GM21576 (cell line): ENCODE results near the gene IRX5.

Experiments
- ATAC-seq: cut with Tn5 transposase; IDR thresholded peaks from one replicate; pipeline ENCODE4 v1.9.1; 2021; ENCODE audit warnings: mild to moderate bottlenecking, moderate library complexity; ENCODE audit not compliant: unreplicated experiment

Gene IRX5

GRCh38 chr16:54930005-54930868 lies at the start of gene IRX5:
IRX5 (plus strand) TSS chr16:54930865; CDS start chr16:54931199, 334 bp downstream.
- no peak for ATAC-seq

DNA sequence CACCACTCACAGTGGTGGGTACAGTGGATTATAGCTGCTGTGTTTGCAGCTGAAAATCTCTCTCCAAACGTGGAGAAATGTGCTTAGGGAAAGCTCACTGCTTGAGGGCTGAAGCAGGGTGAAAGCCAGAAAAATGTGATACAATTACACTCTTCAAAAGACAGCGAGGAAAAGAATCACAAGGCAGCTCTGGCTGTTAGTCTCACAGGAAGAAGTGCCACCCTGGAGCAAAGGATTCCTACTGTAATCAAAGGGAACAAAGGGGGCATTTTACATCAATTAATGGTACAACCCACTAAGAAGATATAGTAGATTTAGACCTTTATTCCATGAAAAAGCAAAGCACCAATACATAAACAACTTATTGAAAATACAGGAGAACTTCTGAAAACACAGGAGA lies 48.1 kb upstream of the IRX5 start:
- ATAC-seq, result no peak

GRCh38 chr16:54883358-54883757 lies 47.3 kb upstream of the IRX5 start:
- ATAC-seq, result no peak

GRCh38 chr16:54886078-54886477 lies 44.6 kb upstream of the IRX5 start:
- ATAC-seq, result no peak

DNA sequence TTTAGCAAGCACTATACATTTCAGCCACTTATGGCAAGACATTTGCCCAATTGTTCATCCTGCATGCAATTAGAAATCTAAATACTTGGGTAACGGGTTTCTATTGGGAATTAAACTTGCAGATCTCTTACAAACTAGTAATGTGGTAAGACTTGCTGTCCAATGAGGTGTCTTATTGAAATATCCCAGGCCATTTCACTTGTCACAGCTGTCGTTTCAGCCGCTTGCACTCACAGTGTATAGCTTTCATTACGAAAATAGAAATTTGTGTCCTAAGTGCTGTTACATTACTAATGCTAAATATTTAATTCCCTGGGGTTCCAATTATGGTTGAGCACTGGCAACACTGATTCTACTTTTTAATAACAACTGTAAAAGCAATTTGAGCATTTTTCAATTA lies 40.3 kb upstream of the IRX5 start:
- no peak for ATAC-seq

- ATAC-seq, result no peak
Observed at GRCh38 chr16:54891346-54891745, 39.3 kb upstream of the IRX5 start.

- no peak for ATAC-seq
Observed at GRCh38 chr16:54892981-54893380, 37.7 kb upstream of the IRX5 start.

- ATAC-seq, result no peak
Observed at GRCh38 chr16:54897930-54898329, 32.7 kb upstream of the IRX5 start.

DNA sequence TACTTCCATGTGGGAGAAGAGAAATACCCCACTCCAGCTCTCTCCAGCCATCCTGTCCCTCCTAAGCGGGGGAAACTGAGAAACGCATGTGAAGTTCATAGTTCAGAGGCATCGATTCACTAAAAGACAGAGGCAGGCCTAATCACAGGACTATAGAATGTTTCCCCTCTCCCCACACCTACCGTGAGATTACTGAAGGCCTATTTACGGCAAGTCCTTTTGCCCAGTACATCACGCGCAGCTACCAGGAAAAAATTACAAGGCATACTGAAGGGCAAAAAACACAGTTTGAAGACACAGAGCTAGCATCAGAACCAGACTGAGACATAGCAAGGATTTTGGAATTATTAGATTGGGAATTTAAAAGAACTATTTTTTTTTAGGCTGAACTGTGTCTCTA lies 29.1 kb upstream of the IRX5 start:
- no peak for ATAC-seq

DNA sequence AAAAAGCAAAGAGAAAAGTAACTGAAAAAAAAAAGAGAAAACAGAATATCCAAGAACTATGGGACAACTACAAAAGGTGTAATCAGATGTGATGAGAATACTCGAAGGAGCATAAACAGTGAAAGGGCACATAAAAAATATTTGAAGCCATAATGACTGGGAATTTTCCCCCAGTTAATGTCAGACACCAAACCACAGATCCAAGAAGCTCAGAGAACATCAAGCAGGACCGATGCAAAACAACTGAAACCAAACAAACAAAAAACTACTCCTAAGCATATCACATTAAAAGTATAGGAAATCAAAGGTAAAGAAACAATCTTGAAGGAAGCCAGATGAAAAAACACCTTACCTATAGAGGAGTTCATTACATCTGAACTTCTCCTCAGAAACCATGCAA lies 27.6 kb upstream of the IRX5 start:
- no peak for ATAC-seq

- no peak for ATAC-seq
Observed at GRCh38 chr16:54911079-54911478, 19.6 kb upstream of the IRX5 start.

DNA sequence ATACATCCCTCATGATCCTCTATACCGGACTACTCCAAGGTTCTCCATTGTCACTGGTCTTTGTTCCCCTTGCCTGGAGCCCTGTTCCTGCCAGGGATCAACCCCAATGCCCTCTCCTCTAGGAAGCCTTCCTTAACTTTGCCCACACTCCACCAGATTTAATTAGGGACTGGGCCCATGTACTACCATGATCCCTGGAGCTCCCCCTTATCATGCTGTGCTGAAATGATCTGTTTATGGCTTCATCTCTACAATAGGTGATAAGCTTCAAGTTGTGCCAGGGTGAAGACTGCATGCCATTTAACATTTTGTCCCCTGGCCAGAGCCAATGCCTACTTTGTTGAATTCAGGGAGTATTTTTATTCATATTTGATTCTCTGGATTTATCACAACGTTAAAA lies 17.9 kb upstream of the IRX5 start:
- no peak for ATAC-seq

DNA sequence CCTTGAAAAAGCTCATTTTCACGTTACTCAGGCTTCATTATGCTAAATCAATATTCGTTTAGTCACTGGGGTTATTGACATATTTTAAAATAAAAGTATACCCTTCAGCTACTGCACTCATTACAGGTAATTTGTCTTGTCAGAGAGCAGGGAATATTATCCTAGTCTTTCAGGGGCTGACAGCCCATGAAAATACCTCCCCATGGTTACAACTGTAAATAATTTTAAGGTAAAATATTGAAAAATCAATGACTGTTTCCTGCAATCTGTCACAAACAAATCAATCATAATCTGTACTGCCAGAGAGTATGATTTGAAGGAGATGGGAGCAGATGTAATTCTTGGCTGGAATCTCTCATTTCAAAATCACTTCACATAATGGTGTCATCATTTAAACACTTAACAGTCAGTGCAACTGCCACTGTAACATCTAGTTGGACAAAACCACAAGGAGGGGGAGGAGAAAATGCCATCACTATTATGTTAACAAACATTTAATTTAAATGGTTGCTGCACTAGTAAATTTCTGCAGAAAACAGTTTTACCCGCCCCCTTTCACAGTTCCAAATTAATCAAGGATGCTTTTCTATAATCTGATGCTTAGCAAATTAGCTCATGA lies 9.3 kb upstream of the IRX5 start:
- no peak for ATAC-seq

- no peak for ATAC-seq
Observed at GRCh38 chr16:54923055-54923473, 7.6 kb upstream of the IRX5 start.

DNA sequence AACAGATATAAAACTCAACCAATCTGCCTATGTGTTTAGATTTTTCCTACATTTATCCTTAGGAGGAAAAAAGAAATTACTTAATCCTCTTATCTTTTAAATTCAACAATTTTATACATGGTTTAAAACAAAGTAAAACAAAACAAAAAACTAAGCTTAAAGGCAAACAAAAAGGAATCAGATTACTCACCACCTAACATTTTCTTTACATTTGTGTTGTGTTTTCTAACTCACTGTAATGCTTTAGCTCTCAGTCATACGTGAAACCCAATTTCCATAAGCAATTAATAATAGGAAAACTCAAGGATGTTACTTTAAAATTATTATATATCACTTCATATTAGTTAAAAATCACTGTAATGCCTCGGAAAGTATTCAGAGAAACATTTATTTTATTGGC lies 6.7 kb upstream of the IRX5 start:
- no peak for ATAC-seq

DNA sequence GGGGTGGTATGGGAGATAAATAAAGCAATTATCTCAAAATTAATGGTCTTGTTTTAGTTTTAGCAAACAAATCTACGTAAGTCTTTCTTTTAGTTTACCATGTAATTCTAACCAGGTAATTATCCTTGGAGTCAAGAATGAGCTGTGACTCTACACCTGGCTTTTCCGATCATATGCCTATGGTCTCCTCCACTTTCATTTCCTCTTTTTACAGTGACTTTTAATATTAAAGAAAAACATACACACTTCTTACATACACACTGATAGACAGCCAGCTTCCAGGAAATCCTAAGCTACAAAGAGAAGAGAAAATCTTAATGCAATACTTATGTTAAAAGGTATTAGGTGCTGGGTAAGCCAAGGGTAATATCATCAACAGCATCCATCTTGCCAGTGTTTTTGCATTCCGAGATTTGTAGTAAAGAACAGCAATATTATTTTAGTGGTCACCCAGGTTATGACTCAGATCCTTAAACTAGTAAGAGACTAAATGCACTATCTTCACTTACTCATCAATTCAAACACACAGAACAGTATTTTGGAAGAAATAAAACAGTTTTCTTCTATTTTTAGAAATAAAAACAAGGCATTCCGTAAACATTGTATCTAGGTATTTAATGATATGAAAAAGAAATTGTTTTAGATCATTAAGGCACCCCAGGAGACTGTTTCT lies 4.4 kb upstream of the IRX5 start:
- ATAC-seq, result no peak

GRCh38 chr16:54927125-54928015 lies 3.3 kb upstream of the IRX5 start:
- no peak for ATAC-seq

DNA sequence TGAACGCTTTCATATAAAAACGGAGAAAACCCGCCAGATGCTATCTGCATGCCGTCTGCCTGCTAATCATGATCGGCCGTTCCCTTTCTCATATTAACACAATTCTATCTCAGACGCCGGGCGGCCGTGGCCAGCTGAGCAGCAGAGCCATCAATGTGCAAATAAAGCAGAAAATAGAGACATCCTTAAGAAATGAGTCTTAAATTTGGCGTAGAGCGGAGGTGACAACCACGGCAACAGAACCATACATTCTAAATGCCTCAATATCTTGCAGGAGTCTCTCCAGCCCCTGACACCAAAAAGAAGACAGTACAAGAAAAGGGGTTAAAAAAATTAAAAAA lies 2.7 kb upstream of the IRX5 start:
- no peak for ATAC-seq

DNA sequence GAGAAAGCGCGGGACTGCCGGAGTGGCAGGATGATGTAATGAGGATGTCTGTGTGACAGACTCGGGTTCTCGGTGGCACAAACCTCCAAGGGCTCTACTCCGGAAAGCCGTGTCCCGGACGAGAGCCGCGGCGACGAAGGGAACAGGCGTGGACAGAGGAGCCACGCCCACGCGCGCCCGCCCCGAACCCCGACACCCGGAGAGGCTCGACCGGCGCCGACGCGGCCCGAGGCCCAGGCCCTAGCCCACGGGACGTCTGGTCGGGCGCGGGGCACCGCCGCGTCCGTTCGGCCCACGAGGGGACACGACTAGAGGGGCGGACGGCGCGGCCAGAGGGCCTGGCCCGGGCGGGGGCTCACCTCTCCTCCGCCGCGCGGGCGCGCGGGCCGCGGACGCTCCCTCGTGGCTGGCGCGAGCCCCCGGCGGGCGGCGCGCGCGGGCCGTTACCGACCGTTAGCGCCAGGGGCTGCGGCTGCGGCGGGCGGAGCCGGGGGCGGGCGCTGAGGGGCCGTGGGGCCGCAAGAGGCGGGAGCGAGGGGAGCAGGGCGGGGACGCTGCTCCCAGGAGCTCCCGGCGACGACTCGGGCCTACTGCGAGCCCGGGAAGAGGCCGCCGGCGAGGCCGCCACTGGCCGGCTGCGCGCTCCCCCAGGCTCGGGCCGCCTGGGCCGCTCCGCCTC lies 2.1 kb upstream of the IRX5 start:
- peak; percentile 29 for ATAC-seq
